ENCODE measurements around the gene MGLL.

DNA sequence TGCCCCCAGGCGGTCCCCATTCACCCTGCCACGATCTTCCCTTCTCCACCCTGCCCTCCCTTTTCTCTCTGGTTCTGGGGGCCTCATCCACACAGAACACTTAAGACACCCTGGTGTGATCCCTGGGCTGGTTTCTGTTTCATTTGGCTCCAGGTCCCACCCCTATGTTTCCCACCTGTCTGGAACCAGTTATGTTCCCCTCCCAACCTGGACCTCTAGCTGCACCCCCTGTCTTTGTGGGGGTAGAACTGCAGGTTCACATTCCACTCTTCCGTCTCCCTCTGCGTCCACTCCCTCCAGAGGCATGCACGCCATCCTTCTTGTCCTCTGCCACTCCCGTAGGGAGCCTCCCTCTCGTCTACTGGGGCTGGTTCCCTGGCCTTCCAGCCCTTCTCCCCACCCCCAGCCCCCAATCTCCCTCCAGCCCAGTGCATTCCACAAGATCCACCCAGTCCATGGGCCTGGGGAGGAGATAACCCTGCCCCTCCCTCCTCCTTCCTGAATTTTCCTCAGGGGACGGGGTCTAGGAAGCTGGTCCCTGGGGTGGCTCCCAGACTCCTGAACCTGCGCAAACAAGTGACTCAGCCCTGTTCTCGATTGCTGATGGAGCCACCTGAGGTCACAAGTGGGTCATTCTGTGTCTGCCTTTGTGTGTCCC lies 75.8 kb downstream of the MGLL start:
- TF ChIP-seq, protein P1, sequence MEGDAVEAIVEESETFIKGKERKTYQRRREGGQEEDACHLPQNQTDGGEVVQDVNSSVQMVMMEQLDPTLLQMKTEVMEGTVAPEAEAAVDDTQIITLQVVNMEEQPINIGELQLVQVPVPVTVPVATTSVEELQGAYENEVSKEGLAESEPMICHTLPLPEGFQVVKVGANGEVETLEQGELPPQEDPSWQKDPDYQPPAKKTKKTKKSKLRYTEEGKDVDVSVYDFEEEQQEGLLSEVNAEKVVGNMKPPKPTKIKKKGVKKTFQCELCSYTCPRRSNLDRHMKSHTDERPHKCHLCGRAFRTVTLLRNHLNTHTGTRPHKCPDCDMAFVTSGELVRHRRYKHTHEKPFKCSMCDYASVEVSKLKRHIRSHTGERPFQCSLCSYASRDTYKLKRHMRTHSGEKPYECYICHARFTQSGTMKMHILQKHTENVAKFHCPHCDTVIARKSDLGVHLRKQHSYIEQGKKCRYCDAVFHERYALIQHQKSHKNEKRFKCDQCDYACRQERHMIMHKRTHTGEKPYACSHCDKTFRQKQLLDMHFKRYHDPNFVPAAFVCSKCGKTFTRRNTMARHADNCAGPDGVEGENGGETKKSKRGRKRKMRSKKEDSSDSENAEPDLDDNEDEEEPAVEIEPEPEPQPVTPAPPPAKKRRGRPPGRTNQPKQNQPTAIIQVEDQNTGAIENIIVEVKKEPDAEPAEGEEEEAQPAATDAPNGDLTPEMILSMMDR (IDR thresholded peaks at IDR 0.05): no peak
- no peak for TF ChIP-seq POLR2A (IDR thresholded peaks at IDR 0.05)
